Measurements from ENCODE around the gene ADAMTS17. TPM values are rescaled to one million over a fixed set of nuclear protein-coding genes. Genes with fewer than 3 reads are reported as not detected.

Gene ADAMTS17, protein sequence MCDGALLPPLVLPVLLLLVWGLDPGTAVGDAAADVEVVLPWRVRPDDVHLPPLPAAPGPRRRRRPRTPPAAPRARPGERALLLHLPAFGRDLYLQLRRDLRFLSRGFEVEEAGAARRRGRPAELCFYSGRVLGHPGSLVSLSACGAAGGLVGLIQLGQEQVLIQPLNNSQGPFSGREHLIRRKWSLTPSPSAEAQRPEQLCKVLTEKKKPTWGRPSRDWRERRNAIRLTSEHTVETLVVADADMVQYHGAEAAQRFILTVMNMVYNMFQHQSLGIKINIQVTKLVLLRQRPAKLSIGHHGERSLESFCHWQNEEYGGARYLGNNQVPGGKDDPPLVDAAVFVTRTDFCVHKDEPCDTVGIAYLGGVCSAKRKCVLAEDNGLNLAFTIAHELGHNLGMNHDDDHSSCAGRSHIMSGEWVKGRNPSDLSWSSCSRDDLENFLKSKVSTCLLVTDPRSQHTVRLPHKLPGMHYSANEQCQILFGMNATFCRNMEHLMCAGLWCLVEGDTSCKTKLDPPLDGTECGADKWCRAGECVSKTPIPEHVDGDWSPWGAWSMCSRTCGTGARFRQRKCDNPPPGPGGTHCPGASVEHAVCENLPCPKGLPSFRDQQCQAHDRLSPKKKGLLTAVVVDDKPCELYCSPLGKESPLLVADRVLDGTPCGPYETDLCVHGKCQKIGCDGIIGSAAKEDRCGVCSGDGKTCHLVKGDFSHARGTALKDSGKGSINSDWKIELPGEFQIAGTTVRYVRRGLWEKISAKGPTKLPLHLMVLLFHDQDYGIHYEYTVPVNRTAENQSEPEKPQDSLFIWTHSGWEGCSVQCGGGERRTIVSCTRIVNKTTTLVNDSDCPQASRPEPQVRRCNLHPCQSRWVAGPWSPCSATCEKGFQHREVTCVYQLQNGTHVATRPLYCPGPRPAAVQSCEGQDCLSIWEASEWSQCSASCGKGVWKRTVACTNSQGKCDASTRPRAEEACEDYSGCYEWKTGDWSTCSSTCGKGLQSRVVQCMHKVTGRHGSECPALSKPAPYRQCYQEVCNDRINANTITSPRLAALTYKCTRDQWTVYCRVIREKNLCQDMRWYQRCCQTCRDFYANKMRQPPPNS
- 0.09 to 0.28 TPM (median 0.17 TPM) in 5 replicates for total RNA-seq (2022; extraction: Qiagen RNA extraction)

GRCh38 chr15:100341750-100342560 is at the start of gene ADAMTS17:
Gene ADAMTS17, minus strand, starts transcription at chr15:100341975. Its CDS starts 76 bp downstream, at chr15:100341899.

Other genes starting within 250 kb of the ADAMTS17 start
- not detected in 5 replicates for gene CERS3, start 187.0 kb upstream of the ADAMTS17 start, total RNA-seq (2022; extraction: Qiagen RNA extraction)

All from A549 treated with CORT108297 at 1 μM for 4 hours (cell line).